Measurements from ENCODE around the gene MIP. TPM values are rescaled to one million over a fixed set of nuclear protein-coding genes. Genes with fewer than 3 reads are reported as not detected.
A peak's percentile ranks its signal among the peaks of the same experiment; 100 is the strongest.

MIP gene
- total and polyA plus RNA-seq, 2 of the 13 experiments (the other 11 are each of a cell fraction or from before 2014, with no cell fraction given) = not detected

DNA sequence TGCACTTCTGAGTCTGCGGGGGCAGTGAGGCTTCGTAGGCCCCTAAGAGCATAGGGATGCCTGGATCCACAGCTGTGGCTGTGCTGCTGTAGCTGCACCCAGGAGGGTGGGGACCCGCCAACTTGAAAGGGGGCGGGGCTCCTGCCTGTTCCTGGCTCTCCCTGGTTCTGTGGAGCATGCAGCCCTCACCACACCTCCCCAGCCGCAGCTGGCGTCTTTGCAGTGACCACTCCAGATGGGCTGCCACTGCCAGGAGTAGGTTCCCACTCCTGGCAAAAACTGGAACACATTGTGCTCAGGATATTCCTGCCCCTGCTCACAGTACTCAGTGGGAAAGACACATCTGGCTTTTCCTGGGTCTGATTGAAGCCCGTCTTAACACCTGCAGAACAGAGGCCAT lies 41.1 kb downstream of the MIP start:
- intact Hi-C loops (cut with micrococcal nuclease; ENCODE audit: unreplicated experiment) (no loop called here), in situ Hi-C loops (cut with HindIII; ENCODE audit: extremely low pct_ligation_motif_present, low pct_unique_long_range_greater_than_20kb) (no loop called here)
- Histone ChIP-seq H4K20me1 (ENCODE audit: insufficient read depth, low read length) (no peaks in the 10 kb centered on the region), H3K36me3 (replicated peaks in 1 of 2; ENCODE audit: control insufficient read depth in 1 of 2, insufficient read depth in 2 of 2, low read length in 2 of 2) (peaks cover 5 to 16% of the 10 kb centered on the region in 2 experiments; a peak in 3 of 5 replicates), H3K9ac (ENCODE audit: insufficient read depth, low read depth, low read length) (no peak overlapping the region), H3K27me3 (ENCODE audit: control insufficient read depth in 1 of 2, insufficient read depth in 2 of 2, low read length in 2 of 2) (no peaks in the 10 kb centered on the region), H3K4me2 (ENCODE audit: low read depth, low read length) (no peak overlapping the region), H3K4me3 (replicated peaks in 1 of 3; ENCODE audit: insufficient read depth in 1 of 3, low read depth in 2 of 3, low read length in 3 of 3) (no peak overlapping the region), H3K4me1 (ENCODE audit: insufficient read depth, low read length) (peaks cover 12% of the 10 kb centered on the region), H2AFZ (ENCODE audit: low read length) (no peak overlapping the region), H3K9me3 (ENCODE audit: low read length) (no peaks in the 10 kb centered on the region), H3K27ac (ENCODE audit: extremely low read length, insufficient read depth, low read length) (no peak overlapping the region), H3K79me2 (ENCODE audit: insufficient read depth, low read length) (no peaks in the 10 kb centered on the region)
- CTCF ChIA-PET (ENCODE audit: low intra/inter-chr PET ratio, low total read pairs) = no interaction called here
- TF ChIP-seq GLI4 (CRISPR knock-in tag; IDR thresholded peaks at IDR 0.05; ENCODE audit: borderline replicate concordance) = no peak
- TF ChIP-seq, protein P1, sequence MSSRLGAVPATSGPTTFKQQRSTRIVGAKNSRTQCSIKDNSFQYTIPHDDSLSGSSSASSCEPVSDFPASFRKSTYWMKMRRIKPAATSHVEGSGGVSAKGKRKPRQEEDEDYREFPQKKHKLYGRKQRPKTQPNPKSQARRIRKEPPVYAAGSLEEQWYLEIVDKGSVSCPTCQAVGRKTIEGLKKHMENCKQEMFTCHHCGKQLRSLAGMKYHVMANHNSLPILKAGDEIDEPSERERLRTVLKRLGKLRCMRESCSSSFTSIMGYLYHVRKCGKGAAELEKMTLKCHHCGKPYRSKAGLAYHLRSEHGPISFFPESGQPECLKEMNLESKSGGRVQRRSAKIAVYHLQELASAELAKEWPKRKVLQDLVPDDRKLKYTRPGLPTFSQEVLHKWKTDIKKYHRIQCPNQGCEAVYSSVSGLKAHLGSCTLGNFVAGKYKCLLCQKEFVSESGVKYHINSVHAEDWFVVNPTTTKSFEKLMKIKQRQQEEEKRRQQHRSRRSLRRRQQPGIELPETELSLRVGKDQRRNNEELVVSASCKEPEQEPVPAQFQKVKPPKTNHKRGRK (CRISPR knock-in tag; IDR thresholded peaks at IDR 0.05) = no peak
- no peak for TF ChIP-seq THAP7 (CRISPR knock-in tag; IDR thresholded peaks at IDR 0.05)
- no peak for TF ChIP-seq FOXA3 (CRISPR knock-in tag; IDR thresholded peaks at IDR 0.05)
- no peak for TF ChIP-seq ZNF572 (CRISPR knock-in tag; IDR thresholded peaks at IDR 0.05)
- TF ChIP-seq MXI1 (IDR thresholded peaks at IDR 0.05; ENCODE audit: borderline replicate concordance, low read depth, low read length) = no peak
- no peak for TF ChIP-seq ZNF354B (CRISPR knock-in tag; IDR thresholded peaks at IDR 0.05)
- TF ChIP-seq ZNF501 (CRISPR knock-in tag; IDR thresholded peaks at IDR 0.05) = no peak
- TF ChIP-seq TCF7 (IDR thresholded peaks at IDR 0.05; ENCODE audit: low read depth) = no peak
- TF ChIP-seq SP140L (CRISPR knock-in tag; IDR thresholded peaks at IDR 0.05; ENCODE audit: borderline replicate concordance) = no peak
- TF ChIP-seq ZNF383 (CRISPR knock-in tag; IDR thresholded peaks at IDR 0.05; ENCODE audit: borderline replicate concordance) = no peak
- no peak for TF ChIP-seq RXRB (CRISPR knock-in tag; IDR thresholded peaks at IDR 0.05; ENCODE audit: borderline replicate concordance)
- no peak for DNase-seq (ENCODE audit: low spot score)
- FAIRE-seq = no peak
- BruUV-seq (replicated peaks) = no TSS peak
- WGBS (ENCODE audit: low lambda C conversion rate) = 93% methylated on average over 3 of the region's 7 CpGs
- POLR2A ChIA-PET = no interaction called here
- peak; percentile 21; the same call in 2 of the 3 replicates for ATAC-seq

Measured in HepG2 (cell line).